Mesothelial cell of epicardium (in vitro differentiated cells): ENCODE measurements around the gene SP140L. TPM values are rescaled to one million over a fixed set of nuclear protein-coding genes. Genes with fewer than 3 reads are reported as not detected.
"Not testable (repeated sequence)": the region's sequence is repeated elsewhere in the genome, so short reads cannot be mapped to it uniquely, and the experiment has no call there.

Experiments used
- DNase-seq, 2 experiments: peaks; one replicate each; pipeline ENCODE4 v3.0.0; 2021; ENCODE audit warnings: low spot score in 2 of 2; ENCODE audit not compliant: unreplicated experiment in 2 of 2
- H3K27ac Mint-ChIP-seq: 2 replicates; pipeline ENCODE4 v1.8.0; 2021; ENCODE audit warnings: mixed read lengths
- H3K27me3 Mint-ChIP-seq: 2 replicates; pipeline ENCODE4 v1.8.0; 2021; ENCODE audit warnings: low read depth, mixed read lengths
- H3K36me3 Mint-ChIP-seq: 2 replicates; pipeline ENCODE4 v1.8.0; 2021; ENCODE audit warnings: mixed read lengths
- H3K4me1 Mint-ChIP-seq: 2 replicates; pipeline ENCODE4 v1.8.0; 2021; ENCODE audit warnings: mixed read lengths
- H3K4me3 Mint-ChIP-seq: 2 replicates; pipeline ENCODE4 v1.8.0; 2021; ENCODE audit warnings: mild to moderate bottlenecking, moderate library complexity, mixed read lengths
- H3K9me3 Mint-ChIP-seq: 2 replicates; pipeline ENCODE4 v1.8.0; 2021; ENCODE audit warnings: mixed read lengths
- total RNA-seq: library from RNA; stranded (reverse); gene quantifications from 3 replicates; pipeline ENCODE4 v1.2.1, GENCODE V29; 2021
- TF ChIP-seq, protein P1 (sequence below): fragments of 200-600 bp; sonication (generic); IDR thresholded peaks from one replicate; pipeline ENCODE4 v1.5.0; 2021; ENCODE audit warnings: antibody characterized with exemption; ENCODE audit not compliant: unreplicated experiment

Gene SP140L
- total RNA-seq, 1 donor from 2014 or later, result 7.2 TPM

DNA sequence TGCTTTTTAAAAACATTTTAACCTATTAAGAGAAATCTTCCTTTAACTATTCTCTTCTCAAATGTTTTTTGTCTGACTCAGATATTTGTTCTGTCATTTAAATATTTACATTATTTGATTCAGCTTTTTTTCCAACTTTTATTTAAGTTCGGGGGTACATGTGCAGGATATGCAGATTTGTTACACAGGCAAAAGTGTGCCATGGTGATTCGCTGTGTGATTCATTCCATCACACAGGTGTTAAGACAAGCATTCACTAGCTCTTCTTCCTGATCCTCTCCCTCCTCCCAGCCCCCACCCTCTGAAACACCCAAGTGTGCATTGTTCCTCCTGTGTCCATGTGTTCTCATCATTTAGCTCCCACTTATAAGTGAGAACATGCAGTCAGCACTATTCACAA lies 108.4 kb downstream of the SP140L start:
- H3K36me3 Mint-ChIP-seq, result peaks cover 7% of the 10 kb centered on the region
- no peak overlapping the region for H3K4me3 Mint-ChIP-seq
- H3K27ac Mint-ChIP-seq, result no peak overlapping the region
- TF ChIP-seq, protein P1, sequence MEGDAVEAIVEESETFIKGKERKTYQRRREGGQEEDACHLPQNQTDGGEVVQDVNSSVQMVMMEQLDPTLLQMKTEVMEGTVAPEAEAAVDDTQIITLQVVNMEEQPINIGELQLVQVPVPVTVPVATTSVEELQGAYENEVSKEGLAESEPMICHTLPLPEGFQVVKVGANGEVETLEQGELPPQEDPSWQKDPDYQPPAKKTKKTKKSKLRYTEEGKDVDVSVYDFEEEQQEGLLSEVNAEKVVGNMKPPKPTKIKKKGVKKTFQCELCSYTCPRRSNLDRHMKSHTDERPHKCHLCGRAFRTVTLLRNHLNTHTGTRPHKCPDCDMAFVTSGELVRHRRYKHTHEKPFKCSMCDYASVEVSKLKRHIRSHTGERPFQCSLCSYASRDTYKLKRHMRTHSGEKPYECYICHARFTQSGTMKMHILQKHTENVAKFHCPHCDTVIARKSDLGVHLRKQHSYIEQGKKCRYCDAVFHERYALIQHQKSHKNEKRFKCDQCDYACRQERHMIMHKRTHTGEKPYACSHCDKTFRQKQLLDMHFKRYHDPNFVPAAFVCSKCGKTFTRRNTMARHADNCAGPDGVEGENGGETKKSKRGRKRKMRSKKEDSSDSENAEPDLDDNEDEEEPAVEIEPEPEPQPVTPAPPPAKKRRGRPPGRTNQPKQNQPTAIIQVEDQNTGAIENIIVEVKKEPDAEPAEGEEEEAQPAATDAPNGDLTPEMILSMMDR, result no peak
- no peaks in the 10 kb centered on the region for H3K4me1 Mint-ChIP-seq
- no peak for DNase-seq
- H3K9me3 Mint-ChIP-seq, result peaks cover 25% of the 10 kb centered on the region
- H3K27me3 Mint-ChIP-seq, result no peaks in the 10 kb centered on the region

DNA sequence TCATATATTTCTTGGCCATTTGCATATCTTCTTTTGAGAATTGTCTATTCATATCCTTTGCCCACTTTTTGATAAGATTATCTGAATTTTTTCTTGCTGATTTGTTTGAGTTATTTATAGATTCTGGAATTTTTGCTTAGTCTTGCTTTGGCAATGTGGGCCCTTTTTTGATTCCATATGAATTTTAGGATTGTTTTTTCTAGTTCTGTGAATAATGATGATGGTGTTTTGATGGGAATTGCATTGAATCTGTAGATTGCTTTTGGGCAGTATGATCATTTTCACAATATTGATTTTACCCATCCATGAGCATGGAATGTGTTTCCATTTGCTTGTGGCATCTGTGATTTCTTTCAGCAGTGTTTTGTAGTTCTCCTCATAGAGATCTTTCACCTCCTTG lies 112.1 kb downstream of the SP140L start:
- H3K36me3 Mint-ChIP-seq, DNase-seq, H3K4me3 Mint-ChIP-seq, H3K4me1 Mint-ChIP-seq, H3K27ac Mint-ChIP-seq, H3K27me3 Mint-ChIP-seq: not testable (repeated sequence)
- peaks cover 11% of the 10 kb centered on the region for H3K9me3 Mint-ChIP-seq

DNA sequence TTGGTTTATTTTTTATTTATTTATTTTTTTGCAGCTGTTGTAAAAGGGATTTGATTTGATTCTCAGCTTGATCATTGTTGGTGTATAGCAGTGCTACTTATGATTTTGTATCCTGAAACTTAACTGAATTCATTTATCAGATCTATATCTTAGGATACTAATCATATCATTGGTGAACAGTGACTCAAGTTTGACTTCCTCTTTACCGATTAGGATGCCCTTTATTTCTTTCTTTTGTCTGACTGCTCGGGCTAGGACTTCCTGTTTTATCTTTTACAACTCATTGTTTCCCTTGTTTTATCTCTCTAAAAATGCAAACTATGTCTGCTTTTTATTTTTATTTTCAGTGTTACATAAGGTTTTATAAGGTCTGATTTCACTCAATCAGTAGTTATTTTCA lies 112.6 kb downstream of the SP140L start:
- Mint-ChIP-seq H3K9me3 (peaks cover 11% of the 10 kb centered on the region), H3K36me3 (peaks cover 12% of the 10 kb centered on the region), H3K27me3 (no peaks in the 10 kb centered on the region), H3K4me3 (no peak overlapping the region), H3K4me1 (no peaks in the 10 kb centered on the region), H3K27ac (no peak overlapping the region)
- no peak for DNase-seq
- TF ChIP-seq, protein P1, result no peak

DNA sequence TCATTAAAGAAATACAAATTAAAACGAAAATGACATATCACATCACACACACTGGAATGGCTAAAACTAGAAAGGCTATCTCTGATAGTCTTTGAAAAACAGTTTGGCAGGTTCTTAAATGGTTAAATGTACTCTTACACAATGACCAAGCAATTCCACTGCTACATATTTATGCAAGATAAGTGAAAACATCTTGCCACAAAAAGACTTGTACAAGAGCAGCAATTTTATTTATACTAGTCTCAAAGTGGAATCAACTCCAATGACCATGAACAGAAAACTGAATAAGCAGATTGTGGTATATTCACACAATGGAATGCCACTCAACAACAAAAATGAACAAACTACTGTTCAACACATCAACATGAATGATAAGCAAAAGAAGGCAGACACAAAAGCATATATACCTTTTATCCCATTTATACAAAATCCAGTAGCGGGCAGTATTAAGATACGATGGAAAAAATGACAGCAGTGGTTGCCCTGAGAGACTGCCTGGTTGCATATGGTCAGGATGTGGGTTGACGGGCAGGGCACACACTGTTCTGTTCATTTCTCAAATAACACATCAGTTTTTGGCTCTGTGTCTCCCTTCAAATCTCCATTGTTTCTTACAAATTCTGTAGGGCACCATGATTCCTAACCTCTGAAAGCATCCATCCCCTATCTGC lies 114.4 kb downstream of the SP140L start:
- H3K27ac Mint-ChIP-seq, result no peak overlapping the region
- H3K36me3 Mint-ChIP-seq, result peaks cover 11% of the 10 kb centered on the region
- no peak for DNase-seq
- peaks cover 2% of the 10 kb centered on the region for H3K9me3 Mint-ChIP-seq
- no peaks in the 10 kb centered on the region for H3K27me3 Mint-ChIP-seq
- TF ChIP-seq, protein P1, result no peak
- no peaks in the 10 kb centered on the region for H3K4me1 Mint-ChIP-seq
- no peak overlapping the region for H3K4me3 Mint-ChIP-seq

DNA sequence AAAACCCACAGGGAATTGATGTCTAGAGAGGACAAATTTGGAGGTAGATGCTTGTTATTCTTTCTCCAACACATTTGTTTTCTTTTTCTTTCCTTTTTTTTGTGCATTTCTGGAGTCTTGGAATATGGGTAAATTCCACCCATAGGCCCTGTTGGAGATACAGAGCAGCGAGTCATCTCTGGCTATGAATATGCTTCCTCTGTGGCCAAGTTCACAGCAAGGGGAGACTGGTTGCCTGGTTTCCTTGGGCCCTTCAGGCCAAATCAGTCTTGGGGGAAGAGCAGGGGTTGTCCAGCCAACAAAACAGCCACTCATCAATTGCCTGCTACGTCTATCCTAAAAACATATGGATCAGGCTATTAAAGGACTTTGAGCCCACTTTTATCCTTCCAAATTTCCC lies 116.5 kb downstream of the SP140L start:
- no peaks in the 10 kb centered on the region for H3K4me1 Mint-ChIP-seq

DNA sequence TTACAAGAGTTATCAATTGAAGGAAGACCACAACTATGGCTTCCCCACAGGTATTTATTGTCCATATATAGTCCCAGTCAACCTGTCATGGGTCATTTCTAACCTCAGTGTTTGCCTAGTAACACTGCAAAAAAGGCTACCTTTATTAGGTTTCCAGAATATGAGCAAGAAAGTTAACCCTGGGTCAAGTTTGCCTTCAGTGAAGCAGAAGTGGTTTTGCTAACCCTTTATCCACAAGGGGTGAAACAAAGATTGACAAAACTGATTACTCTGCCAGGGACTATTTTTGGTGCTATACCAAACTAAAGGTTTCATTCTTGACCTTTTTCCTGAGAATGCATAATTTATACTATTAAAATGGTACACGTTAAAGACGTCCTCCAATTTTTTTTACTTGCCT lies 117.8 kb downstream of the SP140L start:
- no peaks in the 10 kb centered on the region for H3K9me3 Mint-ChIP-seq
- TF ChIP-seq, protein P1, result no peak
- no peaks in the 10 kb centered on the region for H3K27me3 Mint-ChIP-seq
- H3K4me3 Mint-ChIP-seq, result no peak overlapping the region
- H3K4me1 Mint-ChIP-seq, result no peaks in the 10 kb centered on the region
- DNase-seq, result no peak
- no peak overlapping the region for H3K27ac Mint-ChIP-seq
- H3K36me3 Mint-ChIP-seq, result peaks cover 29% of the 10 kb centered on the region

More for the DNA sequence above, 116.5 kb downstream of the SP140L start:
- Mint-ChIP-seq H3K4me3 (no peak overlapping the region), H3K27me3 (no peaks in the 10 kb centered on the region), H3K27ac (no peak overlapping the region), H3K36me3 (peaks cover 23% of the 10 kb centered on the region), H3K9me3 (no peaks in the 10 kb centered on the region)
- TF ChIP-seq, protein P1, result no peak
- no peak for DNase-seq
